Nephron (organoid): ENCODE measurements around the gene ATRX.
"Not testable (repeated sequence)": the region's sequence is repeated elsewhere in the genome, so short reads cannot be mapped to it uniquely, and the experiment has no call there.

Source experiments
- H3K27ac Mint-ChIP-seq, 3 experiments: 2 replicates each; pipeline ENCODE4 v1.8.0; 2020; ENCODE audit warnings: mixed read lengths in 3 of 3, mild to moderate bottlenecking in 2 of 3, moderate library complexity in 1 of 3
- H3K27me3 Mint-ChIP-seq: 2 replicates; pipeline ENCODE4 v1.8.0; 2021; ENCODE audit warnings: low read depth, mild to moderate bottlenecking, moderate library complexity, mixed read lengths
- H3K36me3 Mint-ChIP-seq: 2 replicates; pipeline ENCODE4 v1.8.0; 2020; ENCODE audit warnings: low read depth, mixed read lengths
- H3K4me1 Mint-ChIP-seq: 2 replicates; pipeline ENCODE4 v1.8.0; 2020; ENCODE audit warnings: mixed read lengths
- H3K4me3 Mint-ChIP-seq, 3 experiments: 2 replicates each; pipeline ENCODE4 v1.8.0; 2020; ENCODE audit warnings: mild to moderate bottlenecking in 3 of 3, mixed read lengths in 3 of 3, moderate library complexity in 2 of 3
- H3K9me3 Mint-ChIP-seq: 2 replicates; pipeline ENCODE4 v1.8.0; 2020; ENCODE audit warnings: mixed read lengths
- TF ChIP-seq, protein P1 (sequence below), 3 experiments: fragments of 200-600 bp; sonication (generic); IDR thresholded peaks; one replicate each; pipeline ENCODE4 v1.5.0; 2021; ENCODE audit warnings: antibody characterized with exemption in 3 of 3; ENCODE audit not compliant: unreplicated experiment in 3 of 3

ATRX gene

DNA sequence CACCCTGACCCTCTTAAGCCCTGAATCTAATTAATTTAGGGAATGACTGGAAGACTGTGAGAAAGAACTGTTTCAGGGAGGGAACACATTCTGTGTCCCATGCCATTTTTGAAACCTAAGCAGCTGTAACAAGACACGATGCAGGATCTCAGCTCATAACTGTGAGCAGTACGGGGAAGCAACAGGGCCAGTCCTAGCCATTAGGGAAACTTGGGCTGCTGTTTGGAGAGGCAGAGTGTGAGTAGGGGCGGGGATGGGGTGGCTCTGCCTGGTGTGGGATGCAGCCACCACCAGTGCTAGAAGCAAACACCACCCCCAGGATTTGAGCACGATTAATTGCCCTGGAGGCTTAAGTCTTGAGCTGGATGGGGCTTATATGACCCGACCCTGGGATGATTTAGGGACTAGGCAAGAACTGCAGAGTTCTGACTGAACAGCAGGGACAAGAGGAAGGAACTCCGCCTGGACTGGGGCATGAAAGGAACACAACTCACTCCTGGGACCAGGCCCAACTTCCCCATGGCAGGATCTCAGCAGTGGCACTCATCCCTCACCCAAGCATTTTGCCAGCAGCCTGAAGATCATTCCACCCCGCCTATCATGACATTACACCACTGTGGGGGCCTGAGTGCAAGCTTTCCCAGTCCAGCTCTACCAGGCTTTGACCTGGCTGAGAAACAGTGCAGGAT, 43.1 kb downstream of the ATRX start:
- peaks cover 22% of the 10 kb centered on the region for H3K4me1 Mint-ChIP-seq
- TF ChIP-seq, protein P1, sequence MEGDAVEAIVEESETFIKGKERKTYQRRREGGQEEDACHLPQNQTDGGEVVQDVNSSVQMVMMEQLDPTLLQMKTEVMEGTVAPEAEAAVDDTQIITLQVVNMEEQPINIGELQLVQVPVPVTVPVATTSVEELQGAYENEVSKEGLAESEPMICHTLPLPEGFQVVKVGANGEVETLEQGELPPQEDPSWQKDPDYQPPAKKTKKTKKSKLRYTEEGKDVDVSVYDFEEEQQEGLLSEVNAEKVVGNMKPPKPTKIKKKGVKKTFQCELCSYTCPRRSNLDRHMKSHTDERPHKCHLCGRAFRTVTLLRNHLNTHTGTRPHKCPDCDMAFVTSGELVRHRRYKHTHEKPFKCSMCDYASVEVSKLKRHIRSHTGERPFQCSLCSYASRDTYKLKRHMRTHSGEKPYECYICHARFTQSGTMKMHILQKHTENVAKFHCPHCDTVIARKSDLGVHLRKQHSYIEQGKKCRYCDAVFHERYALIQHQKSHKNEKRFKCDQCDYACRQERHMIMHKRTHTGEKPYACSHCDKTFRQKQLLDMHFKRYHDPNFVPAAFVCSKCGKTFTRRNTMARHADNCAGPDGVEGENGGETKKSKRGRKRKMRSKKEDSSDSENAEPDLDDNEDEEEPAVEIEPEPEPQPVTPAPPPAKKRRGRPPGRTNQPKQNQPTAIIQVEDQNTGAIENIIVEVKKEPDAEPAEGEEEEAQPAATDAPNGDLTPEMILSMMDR (IDR thresholded peaks at IDR 0.05; ENCODE audit: unreplicated experiment in 3 of 3): no peak
- peak overlapping the region in 1 of 3 experiments; percentile 52 for H3K27ac Mint-ChIP-seq
- peaks cover 11% of the 10 kb centered on the region for H3K9me3 Mint-ChIP-seq
- H3K27me3 Mint-ChIP-seq: no peaks in the 10 kb centered on the region
- H3K36me3 Mint-ChIP-seq: peaks cover 30% of the 10 kb centered on the region
- H3K4me3 Mint-ChIP-seq: no peak overlapping the region

DNA sequence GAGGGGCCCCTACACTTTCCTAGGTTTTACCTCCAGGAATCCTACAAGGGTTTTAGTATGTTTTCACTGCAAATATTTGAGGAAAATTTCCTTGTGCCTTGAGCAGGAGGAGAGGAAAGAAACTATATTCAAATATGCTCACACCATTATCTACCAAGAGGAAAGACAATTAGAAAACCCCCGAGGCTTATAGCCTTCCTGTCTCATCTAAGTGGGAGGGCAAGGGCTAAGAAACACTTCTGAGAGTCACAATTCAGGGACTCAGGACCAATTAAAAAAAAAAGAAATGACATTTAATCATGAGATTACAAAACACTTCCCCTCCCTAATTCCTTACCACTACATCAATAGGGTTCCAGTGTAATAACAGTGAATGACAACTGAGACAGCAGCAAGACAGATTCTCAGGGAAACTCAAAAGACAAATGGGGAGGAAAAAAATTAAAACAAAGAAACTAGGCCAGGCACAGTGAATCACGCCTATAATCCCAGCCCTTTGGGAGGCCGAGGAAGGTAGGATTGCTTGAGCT, 45.6 kb downstream of the ATRX start:
- H3K9me3 Mint-ChIP-seq: peaks cover 15% of the 10 kb centered on the region
- peaks cover 38% of the 10 kb centered on the region for H3K36me3 Mint-ChIP-seq
- no peaks in the 10 kb centered on the region for H3K27me3 Mint-ChIP-seq
- peak overlapping the region in 1 of 3 experiments; percentile 20 for H3K27ac Mint-ChIP-seq
- no peak overlapping the region for H3K4me3 Mint-ChIP-seq
- TF ChIP-seq, protein P1 (IDR thresholded peaks at IDR 0.05; ENCODE audit: unreplicated experiment in 3 of 3): no peak
- peaks cover 22% of the 10 kb centered on the region for H3K4me1 Mint-ChIP-seq

DNA sequence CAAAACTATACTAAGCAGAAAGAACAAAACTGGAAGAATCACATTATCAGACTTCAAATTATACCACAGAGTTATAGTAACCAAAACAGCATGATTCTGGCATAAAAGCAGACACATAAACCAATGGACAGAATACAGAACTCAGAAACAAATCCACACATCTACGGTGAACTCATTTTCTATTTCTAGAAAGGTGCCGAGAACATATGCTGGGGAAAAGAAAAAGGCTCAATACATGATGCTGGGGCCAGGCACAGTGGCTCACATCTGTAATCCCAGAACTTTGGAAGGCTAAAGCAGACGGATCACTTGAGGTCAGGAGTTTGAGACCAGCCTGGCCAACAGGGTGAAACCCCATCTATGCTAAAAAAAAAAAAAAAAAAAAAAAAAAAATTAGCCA, 52.7 kb downstream of the ATRX start:
- TF ChIP-seq, protein P1 (IDR thresholded peaks at IDR 0.05; ENCODE audit: unreplicated experiment in 3 of 3): no peak
- peaks cover 48% of the 10 kb centered on the region for H3K36me3 Mint-ChIP-seq
- H3K9me3 Mint-ChIP-seq: peaks cover 39% of the 10 kb centered on the region
- no peaks in the 10 kb centered on the region for H3K4me1 Mint-ChIP-seq
- no peak overlapping the region for H3K27ac Mint-ChIP-seq
- H3K27me3 Mint-ChIP-seq: no peaks in the 10 kb centered on the region
- no peak overlapping the region for H3K4me3 Mint-ChIP-seq

DNA sequence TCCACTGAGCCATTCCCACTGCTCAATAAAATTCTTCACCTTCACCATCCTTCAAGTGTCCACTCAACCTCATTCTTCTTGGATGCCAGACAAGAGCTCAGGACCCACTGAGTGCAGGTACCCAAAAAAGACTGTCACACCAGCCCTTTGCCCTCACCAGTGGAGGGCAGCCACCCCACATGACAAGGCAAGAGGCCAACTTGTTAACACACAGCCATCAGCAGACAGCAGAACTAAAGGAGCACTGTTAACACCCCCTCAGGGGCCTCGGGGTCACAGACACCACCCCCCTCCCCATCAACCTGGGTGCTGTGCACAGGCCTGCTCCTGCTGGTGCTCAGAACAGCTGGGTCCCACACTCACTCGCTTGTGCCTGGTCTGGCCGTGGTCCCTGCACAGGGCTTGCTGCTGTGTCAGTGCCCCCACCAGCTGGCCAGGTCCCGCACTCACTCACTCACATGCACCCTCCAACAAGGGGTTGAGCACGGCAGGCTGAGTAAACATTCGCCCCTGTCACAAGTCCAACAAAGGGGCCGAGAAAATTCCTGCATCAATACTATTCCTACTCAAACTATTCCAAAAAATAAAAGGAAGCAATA, 54.1 kb downstream of the ATRX start:
- H3K27ac Mint-ChIP-seq: no peak overlapping the region
- peaks cover 46% of the 10 kb centered on the region for H3K36me3 Mint-ChIP-seq
- no peaks in the 10 kb centered on the region for H3K27me3 Mint-ChIP-seq
- no peak overlapping the region for H3K4me3 Mint-ChIP-seq
- peaks cover 43% of the 10 kb centered on the region for H3K9me3 Mint-ChIP-seq
- TF ChIP-seq, protein P1 (IDR thresholded peaks at IDR 0.05; ENCODE audit: unreplicated experiment in 3 of 3): no peak
- H3K4me1 Mint-ChIP-seq: no peaks in the 10 kb centered on the region

DNA sequence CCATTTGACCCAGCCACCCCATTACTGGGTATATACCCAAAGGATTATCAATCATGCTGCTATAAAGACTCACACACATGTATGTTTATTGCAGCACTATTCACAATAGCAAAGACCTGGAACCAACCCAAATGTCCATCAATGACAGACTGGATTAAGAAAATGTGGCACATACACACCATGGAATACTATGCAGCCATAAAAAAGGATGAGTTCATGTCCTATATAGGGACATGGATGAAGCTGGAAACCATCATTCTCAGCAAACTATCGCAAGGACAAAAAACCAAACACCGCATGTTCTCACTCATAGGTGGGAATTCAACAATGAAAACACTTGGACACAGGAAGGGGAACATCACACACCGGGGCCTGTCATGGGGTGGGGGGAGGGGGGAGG, 59.9 kb downstream of the ATRX start:
- not testable (repeated sequence) for H3K4me3 Mint-ChIP-seq, H3K27me3 Mint-ChIP-seq, H3K4me1 Mint-ChIP-seq, H3K27ac Mint-ChIP-seq
- H3K9me3 Mint-ChIP-seq: peaks cover 47% of the 10 kb centered on the region
- peaks cover 44% of the 10 kb centered on the region for H3K36me3 Mint-ChIP-seq

DNA sequence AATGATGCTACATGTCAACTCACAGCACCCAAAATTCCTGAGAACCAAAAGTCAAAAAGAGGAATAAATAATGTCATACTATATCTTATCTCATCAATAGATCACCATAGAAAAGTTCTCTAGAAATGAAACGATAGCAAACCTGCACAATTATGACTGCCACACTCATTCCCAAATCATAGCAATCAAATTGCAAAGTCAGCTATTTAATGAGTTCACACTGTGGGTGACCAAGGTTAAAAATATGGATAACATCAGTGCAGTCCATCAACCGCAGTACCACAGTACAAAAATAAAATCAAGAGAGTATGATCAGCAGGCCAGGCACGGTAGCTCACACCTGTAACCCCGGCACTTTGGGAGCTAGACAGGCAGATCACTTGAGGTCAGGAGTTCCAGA, 62.3 kb downstream of the ATRX start:
- peaks cover 58% of the 10 kb centered on the region for H3K9me3 Mint-ChIP-seq
- TF ChIP-seq, protein P1 (IDR thresholded peaks at IDR 0.05; ENCODE audit: unreplicated experiment in 3 of 3): no peak
- no peaks in the 10 kb centered on the region for H3K27me3 Mint-ChIP-seq

More for the DNA sequence above, 62.3 kb downstream of the ATRX start:
- H3K27ac Mint-ChIP-seq: no peak overlapping the region
- H3K36me3 Mint-ChIP-seq: peaks cover 53% of the 10 kb centered on the region
- H3K4me1 Mint-ChIP-seq: no peaks in the 10 kb centered on the region
- H3K4me3 Mint-ChIP-seq: no peak overlapping the region
